ENCODE results near the gene NKPD1.
A peak's percentile ranks its signal among the peaks of the same experiment; 100 is the strongest.

DNA sequence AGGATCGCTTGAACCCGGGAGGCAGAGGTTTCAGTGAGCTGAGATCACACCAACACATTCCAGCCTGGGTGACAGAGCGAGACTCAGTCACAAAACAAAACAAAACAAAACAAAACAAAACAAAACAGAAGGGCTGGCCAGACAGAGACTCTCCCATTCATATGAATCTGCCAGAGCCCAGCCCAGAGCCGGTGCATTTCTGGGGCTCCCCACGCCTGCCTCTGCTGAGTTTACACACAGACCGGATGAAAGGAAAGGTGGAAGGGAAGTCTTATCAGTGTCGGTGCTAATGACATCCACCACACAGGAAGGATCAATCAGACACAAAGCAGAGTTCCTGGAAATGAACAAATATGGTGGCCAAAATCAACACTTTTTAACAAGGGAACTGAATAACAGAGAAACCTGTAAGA lies 10.4 kb upstream of the NKPD1 start:
- TF ChIP-seq POLR2AphosphoS5 (IDR thresholded peaks at IDR 0.05; ENCODE audit: insufficient read depth, low read depth, low read length) (peak; percentile 82), POLR2A (IDR thresholded peaks at IDR 0.05; ENCODE audit: low read depth, low read length) (no peak), FOS (IDR thresholded peaks at IDR 0.05; ENCODE audit: borderline replicate concordance, insufficient read depth, low read length) (peak; percentile 15)
- TF ChIP-seq, protein P1, sequence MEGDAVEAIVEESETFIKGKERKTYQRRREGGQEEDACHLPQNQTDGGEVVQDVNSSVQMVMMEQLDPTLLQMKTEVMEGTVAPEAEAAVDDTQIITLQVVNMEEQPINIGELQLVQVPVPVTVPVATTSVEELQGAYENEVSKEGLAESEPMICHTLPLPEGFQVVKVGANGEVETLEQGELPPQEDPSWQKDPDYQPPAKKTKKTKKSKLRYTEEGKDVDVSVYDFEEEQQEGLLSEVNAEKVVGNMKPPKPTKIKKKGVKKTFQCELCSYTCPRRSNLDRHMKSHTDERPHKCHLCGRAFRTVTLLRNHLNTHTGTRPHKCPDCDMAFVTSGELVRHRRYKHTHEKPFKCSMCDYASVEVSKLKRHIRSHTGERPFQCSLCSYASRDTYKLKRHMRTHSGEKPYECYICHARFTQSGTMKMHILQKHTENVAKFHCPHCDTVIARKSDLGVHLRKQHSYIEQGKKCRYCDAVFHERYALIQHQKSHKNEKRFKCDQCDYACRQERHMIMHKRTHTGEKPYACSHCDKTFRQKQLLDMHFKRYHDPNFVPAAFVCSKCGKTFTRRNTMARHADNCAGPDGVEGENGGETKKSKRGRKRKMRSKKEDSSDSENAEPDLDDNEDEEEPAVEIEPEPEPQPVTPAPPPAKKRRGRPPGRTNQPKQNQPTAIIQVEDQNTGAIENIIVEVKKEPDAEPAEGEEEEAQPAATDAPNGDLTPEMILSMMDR (IDR thresholded peaks at IDR 0.05; ENCODE audit: extremely low read depth in 1 of 2, insufficient read depth in 1 of 2, low read depth in 1 of 2, low read length in 2 of 2), result no peak

Measured in endothelial cell of umbilical vein (primary cell).